OCI-LY7 (cell line): ENCODE results near the gene CDCA5.

Experiments used
- CTCF ChIP-seq: fragments of 200-600 bp; sonication (generic); conservative IDR thresholded peaks from 2 replicates; pipeline ENCODE4 v1.5.1; 2014; ENCODE audit warnings: mild to moderate bottlenecking, antibody characterized with exemption, low read length, moderate library complexity, mixed read lengths
- EZH2phosphoT487 ChIP-seq: fragments of 200-600 bp; sonication (generic); IDR thresholded peaks from 2 replicates; pipeline ENCODE4 v1.6.1; 2018; ENCODE audit warnings: low read depth, borderline replicate concordance, mild to moderate bottlenecking, mixed run types, antibody characterized with exemption, low read length, moderate library complexity, mixed read lengths

GRCh38 chr11:65036931-65037330, 46.9 kb downstream of the CDCA5 start:
- TF ChIP-seq CTCF (no peak), EZH2phosphoT487 (no peak)
